ENCODE data around the gene WDR62.
"Not testable (repeated sequence)": the region's sequence is repeated elsewhere in the genome, so short reads cannot be mapped to it uniquely, and the experiment has no call there.

DNA sequence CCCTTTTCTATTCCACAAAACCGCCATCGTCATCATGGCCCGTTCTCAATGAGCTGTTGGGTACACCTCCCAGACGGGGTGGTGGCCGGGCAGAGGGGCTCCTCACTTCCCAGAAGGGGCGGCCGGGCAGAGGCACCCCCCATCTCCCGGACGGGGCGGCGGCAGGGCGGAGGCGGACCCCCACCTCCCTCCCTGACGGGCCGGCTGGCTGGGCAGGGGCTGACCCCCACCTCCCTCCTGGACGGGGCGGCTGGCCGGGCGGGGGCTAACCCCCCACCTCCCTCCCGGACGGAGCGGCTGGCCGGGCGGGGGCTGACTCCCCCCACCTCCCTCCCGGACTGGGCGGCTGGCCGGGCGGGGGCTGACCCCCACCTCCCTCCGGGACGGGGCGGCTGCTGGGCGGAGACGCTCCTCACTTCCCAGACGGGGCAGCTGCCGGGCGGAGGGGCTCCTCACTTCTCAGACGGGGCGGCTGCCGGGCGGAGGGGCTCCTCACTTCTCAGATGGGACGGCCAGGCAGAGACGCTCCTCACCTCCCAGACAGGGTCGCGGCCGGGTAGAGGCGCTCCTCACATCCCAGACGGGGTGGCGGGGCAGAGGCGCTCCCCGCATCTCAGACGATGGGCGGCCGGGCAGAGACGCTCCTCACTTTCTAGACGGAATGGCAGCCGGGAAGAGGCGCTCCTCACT, 14.3 kb downstream of the WDR62 start:
- TF ChIP-seq, protein P1, sequence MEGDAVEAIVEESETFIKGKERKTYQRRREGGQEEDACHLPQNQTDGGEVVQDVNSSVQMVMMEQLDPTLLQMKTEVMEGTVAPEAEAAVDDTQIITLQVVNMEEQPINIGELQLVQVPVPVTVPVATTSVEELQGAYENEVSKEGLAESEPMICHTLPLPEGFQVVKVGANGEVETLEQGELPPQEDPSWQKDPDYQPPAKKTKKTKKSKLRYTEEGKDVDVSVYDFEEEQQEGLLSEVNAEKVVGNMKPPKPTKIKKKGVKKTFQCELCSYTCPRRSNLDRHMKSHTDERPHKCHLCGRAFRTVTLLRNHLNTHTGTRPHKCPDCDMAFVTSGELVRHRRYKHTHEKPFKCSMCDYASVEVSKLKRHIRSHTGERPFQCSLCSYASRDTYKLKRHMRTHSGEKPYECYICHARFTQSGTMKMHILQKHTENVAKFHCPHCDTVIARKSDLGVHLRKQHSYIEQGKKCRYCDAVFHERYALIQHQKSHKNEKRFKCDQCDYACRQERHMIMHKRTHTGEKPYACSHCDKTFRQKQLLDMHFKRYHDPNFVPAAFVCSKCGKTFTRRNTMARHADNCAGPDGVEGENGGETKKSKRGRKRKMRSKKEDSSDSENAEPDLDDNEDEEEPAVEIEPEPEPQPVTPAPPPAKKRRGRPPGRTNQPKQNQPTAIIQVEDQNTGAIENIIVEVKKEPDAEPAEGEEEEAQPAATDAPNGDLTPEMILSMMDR (IDR thresholded peaks at IDR 0.05; ENCODE audit: low read depth, low read length): not testable (repeated sequence)
- not testable (repeated sequence) for TF ChIP-seq EZH2phosphoT487 (IDR thresholded peaks at IDR 0.05; ENCODE audit: low read depth)
